Tibial artery (tissue), 4 donors: ENCODE results near the gene NCAPH2.

Source experiments
- DNase-seq, 2 donors: peaks; one replicate each; pipeline ENCODE4 v3.0.0-alpha.2; 2019
- H3K27ac ChIP-seq, 2 donors: fragments of 200-600 bp; sonication (generic) in 1 of 2; 1 replicate in 1 of 2; 2 replicates in 1 of 2; pipeline ENCODE4 v1.5.1; 2018 to 2019; ENCODE audit warnings: mild to moderate bottlenecking in 1 of 2
- H3K27me3 ChIP-seq, 2 donors: fragments of 200-600 bp; sonication (generic) in 1 of 2; one replicate each; pipeline versions ENCODE4 v1.5.1 to v1.6.0; 2016 to 2019
- H3K36me3 ChIP-seq, 3 donors: fragments of 200-600 bp; sonication (generic) in 2 of 3; one replicate each; pipeline ENCODE4 v1.5.1; 2016 to 2019; ENCODE audit warnings: mild to moderate bottlenecking in 2 of 3
- H3K4me1 ChIP-seq, 4 donors: fragments of 200-600 bp; sonication (generic) in 2 of 4; 1 replicate in 3 of 4; 2 replicates in 1 of 4; pipeline ENCODE4 v1.5.1; 2016 to 2019
- H3K4me3 ChIP-seq, 2 donors: fragments of 200-600 bp; sonication (generic) in 1 of 2; 1 replicate in 1 of 2; 2 replicates in 1 of 2; pipeline ENCODE4 v1.5.1; 2018 to 2019; ENCODE audit warnings: mild to moderate bottlenecking in 2 of 2
- H3K9me3 ChIP-seq, 3 donors: fragments of 200-600 bp; sonication (generic) in 1 of 3; one replicate each; pipeline ENCODE4 v1.5.1; 2016 to 2019
- CTCF ChIP-seq, 2 experiments: fragments of 200-600 bp in 1 of 2; fragments of 450-650 bp in 1 of 2; IDR thresholded peaks; one replicate each; pipeline ENCODE4 v1.5.1; 2017 to 2019; ENCODE audit warnings: antibody characterized with exemption in 2 of 2, mild to moderate bottlenecking in 1 of 2, moderate library complexity in 1 of 2
- intact Hi-C: fragments of 100-400 bp; cut with DNase I; formaldehyde crosslinking; loops from one replicate; pipeline ENCODE4 v1.15.0; 2023; ENCODE audit warnings: low total_unique reads

Gene NCAPH2

DNA sequence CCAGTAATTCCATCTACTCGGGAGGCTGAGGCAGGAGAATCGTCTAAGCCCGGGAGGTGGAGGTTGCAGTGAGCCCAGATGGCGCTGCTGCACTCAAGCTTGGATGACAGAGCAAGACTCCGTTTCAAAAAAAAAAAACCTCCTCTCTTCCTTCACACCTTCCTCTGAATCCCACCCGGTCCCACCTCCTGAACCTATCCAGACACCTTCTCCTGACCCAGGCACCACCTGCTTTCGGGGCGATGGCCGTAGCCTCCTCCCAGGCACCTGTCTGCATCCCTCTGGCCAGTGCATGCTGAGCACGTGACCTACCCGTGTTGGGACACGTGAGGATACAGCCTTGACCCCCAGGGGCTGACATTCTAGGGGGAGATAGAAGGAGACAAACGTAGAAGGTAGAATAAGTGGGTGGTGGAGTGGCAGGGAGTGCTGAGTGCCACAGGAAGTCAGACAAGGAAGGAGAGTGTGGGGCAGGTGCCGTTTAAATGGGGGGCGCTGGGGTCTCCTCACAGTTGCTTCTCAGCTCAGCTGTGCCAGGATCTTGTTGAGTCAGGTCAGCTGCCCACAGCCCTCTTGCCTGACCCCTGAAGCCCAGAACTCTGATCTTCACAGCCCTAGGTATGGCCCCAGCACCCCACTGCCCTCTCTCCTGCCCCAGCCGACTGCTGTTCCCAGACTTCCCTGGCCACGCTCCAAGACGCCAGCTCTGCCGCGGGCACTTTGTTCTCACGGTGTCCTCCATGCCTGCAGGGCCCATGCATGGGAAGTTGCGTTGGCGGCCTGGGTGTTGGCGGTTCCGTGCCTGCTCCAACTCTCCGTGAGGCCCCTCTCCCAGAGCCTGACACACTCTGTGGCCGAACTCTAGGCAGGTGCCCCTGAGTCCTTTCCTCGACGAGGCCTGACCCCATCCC lies 22.5 kb upstream of the NCAPH2 start:
- no peaks in the 10 kb centered on the region for H3K36me3 ChIP-seq
- peaks cover 0 to 16% (median 8%) of the 10 kb centered on the region in 4 donors for H3K4me1 ChIP-seq
- peaks cover 15 to 86% of the 10 kb centered on the region in 2 donors for H3K27me3 ChIP-seq
- H3K27ac ChIP-seq, result no peak overlapping the region
- no peaks in the 10 kb centered on the region for H3K9me3 ChIP-seq
- no peak for TF ChIP-seq CTCF (IDR thresholded peaks at IDR 0.05)
- H3K4me3 ChIP-seq, result no peak overlapping the region
- intact Hi-C loops, result no loop called here
- DNase-seq, result no peak

- H3K27me3 ChIP-seq, result peaks cover 9 to 73% of the 10 kb centered on the region in 2 donors
- TF ChIP-seq CTCF (IDR thresholded peaks at IDR 0.05), result no peak
- H3K4me1 ChIP-seq, result peaks cover 0 to 7% (median 1%) of the 10 kb centered on the region in 4 donors
- intact Hi-C loops, result no loop called here
- no peaks in the 10 kb centered on the region for H3K36me3 ChIP-seq
- no peak within 1 kb of the TSS for H3K27ac ChIP-seq
- no peak for DNase-seq
- no peak within 1 kb of the TSS for H3K4me3 ChIP-seq
- H3K9me3 ChIP-seq, result no peaks in the 10 kb centered on the region
These were observed 21.3 kb upstream of the NCAPH2 start, which contains the start of gene MIOX for GRCh38 chr22:50486561-50487289. MIOX (plus strand) TSS chr22:50486859; CDS start chr22:50486898, 39 bp downstream.

DNA sequence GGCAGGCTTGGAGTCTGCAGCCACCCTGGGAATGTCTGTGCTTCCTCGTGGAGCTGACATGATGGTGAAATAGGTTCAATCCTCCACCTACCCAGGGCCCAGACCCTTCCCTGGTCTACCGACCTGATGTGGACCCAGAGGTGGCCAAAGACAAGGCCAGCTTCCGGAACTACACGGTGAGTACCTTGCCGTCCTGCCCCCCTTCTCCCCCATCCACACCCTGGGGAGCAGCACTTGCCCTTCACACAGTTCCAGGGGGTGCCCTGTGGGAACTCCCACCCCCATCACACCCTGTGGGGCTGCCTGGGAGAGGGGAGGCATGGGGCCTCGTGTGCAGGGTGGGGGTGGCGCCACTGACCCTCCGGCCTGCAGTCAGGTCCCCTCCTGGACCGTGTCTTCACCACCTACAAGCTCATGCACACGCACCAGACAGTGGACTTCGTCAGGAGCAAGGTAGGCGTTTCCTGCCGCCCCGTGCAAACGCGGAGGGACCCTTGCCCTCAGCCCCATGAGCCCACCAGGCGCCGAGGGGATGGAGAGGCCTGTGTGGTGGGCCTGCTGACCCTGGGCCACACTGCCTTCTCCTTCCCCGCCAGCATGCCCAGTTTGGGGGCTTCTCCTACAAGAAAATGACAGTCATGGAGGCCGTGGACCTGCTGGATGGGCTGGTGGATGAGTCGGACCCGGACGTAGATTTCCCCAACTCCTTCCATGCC lies 20.6 kb upstream of the NCAPH2 start:
- peaks cover 3 to 66% of the 10 kb centered on the region in 2 donors for H3K27me3 ChIP-seq
- H3K27ac ChIP-seq, result no peak overlapping the region
- no peaks in the 10 kb centered on the region for H3K4me1 ChIP-seq
- no peak overlapping the region for H3K4me3 ChIP-seq
- H3K9me3 ChIP-seq, result no peaks in the 10 kb centered on the region
- intact Hi-C loops, result no loop called here
- no peak for DNase-seq
- no peak for TF ChIP-seq CTCF (IDR thresholded peaks at IDR 0.05)
- H3K36me3 ChIP-seq, result no peaks in the 10 kb centered on the region

DNA sequence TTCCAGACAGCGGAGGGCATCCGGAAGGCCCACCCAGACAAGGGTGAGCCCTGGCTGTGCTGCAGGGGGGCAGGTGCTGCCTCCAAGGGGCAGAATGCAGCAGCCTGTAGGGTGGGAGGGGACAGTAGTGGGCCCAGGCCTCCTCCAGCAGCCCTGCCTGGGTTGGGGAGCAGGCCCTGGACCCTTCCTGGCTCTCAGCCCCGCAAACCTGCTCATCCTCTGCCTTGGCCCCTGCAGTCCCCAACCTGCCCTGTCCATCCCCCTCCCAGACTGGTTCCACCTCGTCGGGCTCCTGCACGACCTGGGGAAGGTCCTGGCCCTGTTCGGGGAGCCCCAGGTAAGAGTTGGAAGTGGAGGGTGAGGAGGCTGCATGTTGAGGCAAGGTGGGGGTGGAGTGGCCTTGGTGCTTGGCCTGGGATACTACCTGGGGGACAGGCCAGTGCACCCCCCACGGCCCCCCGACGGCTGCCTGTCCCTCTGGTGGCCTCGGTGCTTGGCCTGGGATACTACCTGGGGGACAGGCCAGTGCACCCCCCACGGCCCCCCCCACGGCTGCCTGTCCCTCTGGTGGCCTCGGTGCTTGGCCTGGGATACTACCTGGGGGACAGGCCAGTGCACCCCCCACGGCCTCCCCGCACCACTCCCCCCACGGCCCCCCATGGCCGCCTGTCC lies 19.9 kb upstream of the NCAPH2 start:
- Histone ChIP-seq H3K4me3 (no peak overlapping the region), H3K36me3 (no peaks in the 10 kb centered on the region), H3K9me3 (no peaks in the 10 kb centered on the region), H3K27ac (no peak overlapping the region), H3K27me3 (peaks cover 0 to 59% of the 10 kb centered on the region in 2 donors), H3K4me1 (no peaks in the 10 kb centered on the region)
- DNase-seq, result no peak
- intact Hi-C loops, result no loop called here
- TF ChIP-seq CTCF (IDR thresholded peaks at IDR 0.05), result no peak

- TF ChIP-seq CTCF (IDR thresholded peaks at IDR 0.05), result no peak
- no peak for DNase-seq
- intact Hi-C loops, result no loop called here
- Histone ChIP-seq H3K27ac (no peak overlapping the region), H3K9me3 (no peaks in the 10 kb centered on the region), H3K36me3 (no peaks in the 10 kb centered on the region), H3K4me1 (no peaks in the 10 kb centered on the region), H3K4me3 (no peak overlapping the region), H3K27me3 (peaks cover 0 to 52% of the 10 kb centered on the region in 2 donors)
These were observed 19.1 kb upstream of the NCAPH2 start for GRCh38 chr22:50488886-50489285.
